Brain microvascular endothelial cell (primary cell): ENCODE measurements around the gene RASAL2.

ENCODE experiments used
- DNase-seq: peaks from one replicate; pipeline ENCODE4 v3.0.0-alpha.2; 2020
- H3K27ac ChIP-seq: fragments of 250-450 bp; sonication (Bioruptor Pico); 2 replicates; pipeline ENCODE4 v1.5.1; 2020; ENCODE audit warnings: mild to moderate bottlenecking, moderate library complexity
- H3K27me3 ChIP-seq: fragments of 250-450 bp; sonication (Bioruptor Pico); replicated peaks from 2 replicates; pipeline ENCODE4 v1.5.1; 2020; ENCODE audit warnings: mild to moderate bottlenecking
- H3K36me3 ChIP-seq: fragments of 250-450 bp; sonication (Bioruptor Pico); replicated peaks from 2 replicates; pipeline ENCODE4 v1.5.1; 2020; ENCODE audit warnings: mild to moderate bottlenecking
- H3K4me3 ChIP-seq: 2 replicates; pipeline ENCODE4 v1.5.1; 2011; ENCODE audit warnings: low read depth, mild to moderate bottlenecking, control low read depth, low read length, moderate library complexity
- CTCF ChIP-seq: IDR thresholded peaks from 2 replicates; pipeline ENCODE4 v1.5.1; 2011; ENCODE audit warnings: low read depth, mild to moderate bottlenecking, moderate library complexity, low read length, control low read depth, inconsistent platforms; ENCODE audit errors: missing control alignments
- in situ Hi-C: cut with HindIII; loops from 2 replicates; pipeline ENCODE4 v1.10.0; 2017; ENCODE audit warnings: low sequenced_read_pairs, low pct_ligation_motif_present

Gene RASAL2

GRCh38 chr1:178254433-178254832 lies 160.5 kb downstream of the RASAL2 start:
- no peaks in the 10 kb centered on the region for H3K36me3 ChIP-seq
- H3K27me3 ChIP-seq, result no peaks in the 10 kb centered on the region
- no peak overlapping the region for H3K4me3 ChIP-seq
- no peak overlapping the region for H3K27ac ChIP-seq
- in situ Hi-C loops, result no loop called here
- no peak for DNase-seq
- TF ChIP-seq CTCF, result no peak

DNA sequence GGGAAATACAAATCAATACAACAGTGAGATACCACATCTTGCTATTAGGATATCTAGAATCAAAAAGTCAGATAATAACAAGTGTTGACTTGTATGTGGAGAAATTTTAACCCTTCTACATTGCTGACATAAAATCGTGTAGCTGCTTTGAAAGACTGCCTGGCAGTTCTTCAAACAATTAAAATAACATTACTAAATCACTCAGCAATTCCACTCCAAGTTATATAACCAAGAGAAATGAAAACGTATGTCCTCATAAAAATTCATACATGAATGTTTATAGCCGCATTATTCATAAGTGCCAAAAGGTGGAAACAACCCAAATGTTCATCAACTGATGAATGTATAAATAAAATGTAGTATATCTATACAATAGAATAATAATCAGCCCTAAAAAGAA lies 164.6 kb downstream of the RASAL2 start:
- H3K36me3 ChIP-seq, result no peaks in the 10 kb centered on the region
- H3K27me3 ChIP-seq, result no peaks in the 10 kb centered on the region
- DNase-seq, result no peak
- in situ Hi-C loops, result no loop called here
- no peak overlapping the region for H3K4me3 ChIP-seq
- no peak overlapping the region for H3K27ac ChIP-seq
- TF ChIP-seq CTCF, result no peak

DNA sequence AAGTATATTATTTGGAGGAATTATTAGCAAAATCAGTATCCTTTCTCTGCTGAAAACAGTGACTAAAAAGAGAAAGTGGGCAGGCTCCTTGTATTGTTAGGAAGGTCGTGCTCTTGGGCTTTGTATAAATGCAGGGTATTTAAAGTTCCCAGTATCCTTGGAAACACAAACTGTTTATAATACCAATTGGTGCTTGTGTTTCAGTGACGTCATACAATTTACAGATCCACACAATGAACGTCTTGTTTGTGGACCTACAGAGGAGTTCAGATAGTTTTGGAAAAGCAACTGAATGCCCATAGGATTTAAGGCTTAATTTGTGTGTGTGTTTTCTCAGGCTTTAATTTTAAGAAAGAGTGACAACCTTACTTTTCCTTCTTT lies 168.2 kb downstream of the RASAL2 start:
- in situ Hi-C loops, result no loop called here
- Histone ChIP-seq H3K27me3 (no peaks in the 10 kb centered on the region), H3K36me3 (no peaks in the 10 kb centered on the region), H3K27ac (peak overlapping the region; percentile 67), H3K4me3 (no peak overlapping the region)
- peak; percentile 63 for DNase-seq
- no peak for TF ChIP-seq CTCF

GRCh38 chr1:178263341-178263740 lies 169.4 kb downstream of the RASAL2 start:
- no peaks in the 10 kb centered on the region for H3K36me3 ChIP-seq
- DNase-seq, result no peak
- H3K27me3 ChIP-seq, result no peaks in the 10 kb centered on the region
- H3K4me3 ChIP-seq, result no peak overlapping the region
- in situ Hi-C loops, result no loop called here
- no peak for TF ChIP-seq CTCF
- H3K27ac ChIP-seq, result peak overlapping the region; percentile 1

- DNase-seq, result no peak
- no peak for TF ChIP-seq CTCF
- no peak overlapping the region for H3K27ac ChIP-seq
- no peaks in the 10 kb centered on the region for H3K36me3 ChIP-seq
- no peak overlapping the region for H3K4me3 ChIP-seq
- in situ Hi-C loops, result no loop called here
- H3K27me3 ChIP-seq, result no peaks in the 10 kb centered on the region
Observed at GRCh38 chr1:178266113-178266512, 172.2 kb downstream of the RASAL2 start.

- Histone ChIP-seq H3K36me3 (no peaks in the 10 kb centered on the region), H3K27ac (no peak overlapping the region), H3K4me3 (no peak overlapping the region), H3K27me3 (no peaks in the 10 kb centered on the region)
- in situ Hi-C loops, result no loop called here
- DNase-seq, result no peak
- TF ChIP-seq CTCF, result no peak
Observed at GRCh38 chr1:178266619-178267066, 172.7 kb downstream of the RASAL2 start.
